ENCODE measurements around the gene TMED6. TPM values are rescaled to one million over a fixed set of nuclear protein-coding genes. Genes with fewer than 3 reads are reported as not detected.

Gene TMED6
- total RNA-seq, 1 donor: 0.36 TPM

GRCh38 chr16:69334696-69335095 lies 16.9 kb downstream of the TMED6 start:
- H3K4me3 ChIP-seq (ENCODE audit: low read depth, low read length): no peak overlapping the region
- DNase-seq (ENCODE audit: low read depth): no peak
- no peak for TF ChIP-seq CTCF (IDR thresholded peaks at IDR 0.05; ENCODE audit: insufficient read depth, low read length)

GRCh38 chr16:69330286-69331109 lies 21.1 kb downstream of the TMED6 start, which contains the start of gene PDF:
PDF (minus strand) TSS chr16:69330588; CDS start chr16:69330570, 18 bp downstream.
- peak; percentile 88 for DNase-seq (ENCODE audit: low read depth)
- TF ChIP-seq CTCF (IDR thresholded peaks at IDR 0.05; ENCODE audit: insufficient read depth, low read length): no peak
- peak within 1 kb of the TSS; percentile 80 for H3K4me3 ChIP-seq (ENCODE audit: low read depth, low read length)

GRCh38 chr16:69329369-69330285 lies 22.0 kb downstream of the TMED6 start:
- DNase-seq (ENCODE audit: low read depth): no peak

DNA sequence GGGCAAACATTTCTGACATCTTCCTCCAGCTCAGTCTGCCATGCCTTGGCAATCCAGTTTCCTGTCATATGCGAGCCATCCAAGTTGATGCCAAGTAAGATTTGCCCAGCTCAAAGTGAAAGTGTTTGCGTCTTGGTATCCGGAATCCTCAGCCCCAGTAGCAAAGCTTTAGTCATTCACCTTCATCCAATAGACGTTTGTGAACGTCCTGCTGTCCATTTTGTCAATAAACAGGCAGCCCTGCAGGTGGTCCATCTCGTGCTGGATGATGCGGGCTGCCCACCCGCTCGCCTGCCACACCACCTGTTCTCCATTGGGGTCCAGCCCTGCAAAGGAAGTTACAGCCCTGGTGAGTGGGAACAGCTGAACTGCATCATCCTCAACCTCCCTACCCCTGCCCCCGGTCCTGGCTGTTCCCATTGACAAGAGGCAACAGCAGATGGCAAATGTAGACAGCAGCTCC lies 22.7 kb downstream of the TMED6 start:
- no peak for DNase-seq (ENCODE audit: low read depth)
- TF ChIP-seq CTCF (IDR thresholded peaks at IDR 0.05; ENCODE audit: insufficient read depth, low read length): no peak
- peak overlapping the region; percentile 80 for H3K4me3 ChIP-seq (ENCODE audit: low read depth, low read length)

More at GRCh38 chr16:69329369-69330285, 22.0 kb downstream of the TMED6 start:
- H3K4me3 ChIP-seq (ENCODE audit: low read depth, low read length): peak overlapping the region; percentile 80
- TF ChIP-seq CTCF (IDR thresholded peaks at IDR 0.05; ENCODE audit: insufficient read depth, low read length): no peak

GRCh38 chr16:69327585-69328310 lies 23.8 kb downstream of the TMED6 start:
- TF ChIP-seq CTCF (IDR thresholded peaks at IDR 0.05; ENCODE audit: insufficient read depth, low read length): no peak
- DNase-seq (ENCODE audit: low read depth): no peak
- H3K4me3 ChIP-seq (ENCODE audit: low read depth, low read length): no peak overlapping the region
